Peyer's patch (tissue), 4 donors: ENCODE results near the gene RSPRY1.

Source experiments
- CTCF ChIP-seq, 6 experiments: fragments of 450-650 bp in 4 of 6; fragments of 200-600 bp in 2 of 6; sonication (generic) in 1 of 6; IDR thresholded peaks; one replicate each; pipeline ENCODE4 v1.5.1; 2017 to 2019; ENCODE audit warnings: antibody characterized with exemption in 6 of 6, mild to moderate bottlenecking in 3 of 6, moderate library complexity in 1 of 6
- POLR2A ChIP-seq, 2 donors: fragments of 450-650 bp; IDR thresholded peaks; one replicate each; pipeline ENCODE4 v1.5.1; 2017; ENCODE audit warnings: antibody characterized with exemption in 2 of 2, mild to moderate bottlenecking in 2 of 2, moderate library complexity in 2 of 2

- TF ChIP-seq CTCF (IDR thresholded peaks at IDR 0.05) (no peak), POLR2A (IDR thresholded peaks at IDR 0.05) (no peak)
These were observed 5.0 kb downstream of the RSPRY1 start for GRCh38 chr16:57191056-57191571.
